G401.6 (cell line): ENCODE data around the gene TRIM7.
"Not testable (repeated sequence)": the region's sequence is repeated elsewhere in the genome, so short reads cannot be mapped to it uniquely, and the experiment has no call there.

Experiments used
- FAIRE-seq: peaks from 2 replicates; lab custom pipeline; 2012; peaks lifted over from hg19 to GRCh38; lab: Jason Lieb, UNC

The TRIM7 gene

DNA sequence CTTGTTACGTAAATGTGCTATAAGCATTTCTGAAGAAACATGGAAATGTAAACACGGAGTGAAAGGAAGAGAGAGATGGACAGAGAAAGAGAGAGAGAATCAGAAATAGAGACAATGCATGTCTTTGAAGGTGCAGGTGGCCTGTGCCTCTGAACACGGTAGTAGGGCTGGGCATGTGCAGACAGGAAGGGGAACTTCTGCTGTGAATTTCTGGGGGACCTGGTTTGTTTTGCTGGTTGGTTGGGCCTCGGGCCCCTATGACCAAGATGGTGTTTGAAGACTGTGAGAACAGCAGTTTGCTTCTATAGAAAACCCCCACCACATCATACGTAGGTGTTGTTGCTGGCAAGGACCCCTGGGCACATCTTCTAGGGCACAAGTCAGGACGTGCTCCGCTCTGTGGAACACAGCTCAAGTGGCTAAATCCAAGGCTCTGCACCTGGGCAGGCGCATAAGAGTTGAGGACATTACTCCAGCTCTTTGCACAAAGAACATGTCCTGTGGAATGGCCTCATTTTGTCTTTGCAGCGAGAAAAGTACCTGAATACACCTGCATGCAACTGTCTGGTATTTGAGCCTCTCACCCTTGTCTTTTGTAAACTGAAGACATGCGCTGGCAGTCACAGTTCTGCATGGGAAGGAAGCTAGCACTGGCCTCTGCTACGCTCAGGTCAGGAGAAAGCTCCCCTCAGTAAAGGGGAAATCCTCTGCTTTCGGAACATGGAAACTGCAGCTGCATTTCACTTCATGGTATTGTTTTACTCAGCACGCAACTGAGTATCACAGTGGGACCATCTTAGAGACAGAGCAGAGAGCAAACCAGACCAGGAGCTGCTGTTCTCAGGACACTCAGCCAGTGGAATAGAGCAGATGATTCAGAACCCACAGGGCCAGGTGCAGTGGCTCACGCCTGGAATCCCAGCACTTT lies 54.9 kb downstream of the TRIM7 start:
- no peak for FAIRE-seq

- FAIRE-seq, result no peak
Measured at GRCh38 chr5:181149355-181149754, 55.6 kb downstream of the TRIM7 start.

- FAIRE-seq, result not testable (repeated sequence)
Measured at GRCh38 chr5:181146927-181147636, 57.9 kb downstream of the TRIM7 start, which contains the start of gene OR2V2. OR2V2 (plus strand) TSS chr5:181147586; CDS start chr5:181154943, 7,357 bp downstream.

DNA sequence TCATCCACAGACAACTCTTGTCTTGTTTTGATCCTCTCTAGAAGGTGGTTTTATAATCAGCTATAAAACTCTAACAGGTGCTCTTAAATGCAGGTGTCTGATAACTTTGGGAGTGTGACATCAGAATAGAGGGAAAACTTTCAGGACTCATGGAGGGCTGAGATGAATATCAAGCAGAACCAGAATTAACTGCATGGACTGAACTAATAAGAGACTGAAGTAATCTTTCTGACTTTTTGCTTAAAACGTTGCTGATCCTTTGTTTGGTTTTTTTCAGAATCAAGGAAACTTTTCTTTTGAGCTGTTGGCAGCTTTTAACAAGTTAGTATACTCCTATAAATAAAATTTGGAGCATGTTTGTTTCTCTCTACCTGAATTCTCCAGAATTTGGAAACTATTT lies 59.9 kb downstream of the TRIM7 start:
- FAIRE-seq, result no peak
